ENCODE measurements around the gene SLC39A1.
"Not testable (repeated sequence)": the region's sequence is repeated elsewhere in the genome, so short reads cannot be mapped to it uniquely, and the experiment has no call there.

Gene SLC39A1

DNA sequence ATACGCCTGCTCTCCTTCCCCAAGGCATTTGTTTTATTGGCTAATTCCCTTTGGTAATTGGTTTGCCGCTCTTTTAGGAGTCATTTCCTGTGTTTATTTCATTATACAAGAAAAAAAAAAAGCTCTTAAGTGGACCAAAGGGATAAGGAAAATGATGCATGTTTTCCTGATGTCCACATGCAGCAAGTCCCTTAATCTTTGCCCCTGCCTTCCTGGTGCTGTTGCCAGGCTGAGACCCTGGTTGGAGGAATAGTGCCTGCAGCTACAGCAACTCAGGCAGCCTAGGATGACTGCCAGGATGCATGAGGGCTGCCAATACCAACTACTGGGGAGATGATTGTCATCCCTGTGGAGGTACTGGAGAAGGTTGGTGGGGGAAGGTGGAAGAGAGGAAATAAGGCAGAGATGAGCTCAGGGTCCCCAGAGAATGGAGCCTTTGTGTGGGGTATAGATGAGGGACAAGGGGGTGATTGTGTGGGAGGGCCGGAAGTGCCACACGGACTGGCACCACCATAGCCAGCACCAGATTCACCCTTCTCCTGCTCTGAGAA, 34.5 kb downstream of the SLC39A1 start:
- DNase-seq = no peak

DNA sequence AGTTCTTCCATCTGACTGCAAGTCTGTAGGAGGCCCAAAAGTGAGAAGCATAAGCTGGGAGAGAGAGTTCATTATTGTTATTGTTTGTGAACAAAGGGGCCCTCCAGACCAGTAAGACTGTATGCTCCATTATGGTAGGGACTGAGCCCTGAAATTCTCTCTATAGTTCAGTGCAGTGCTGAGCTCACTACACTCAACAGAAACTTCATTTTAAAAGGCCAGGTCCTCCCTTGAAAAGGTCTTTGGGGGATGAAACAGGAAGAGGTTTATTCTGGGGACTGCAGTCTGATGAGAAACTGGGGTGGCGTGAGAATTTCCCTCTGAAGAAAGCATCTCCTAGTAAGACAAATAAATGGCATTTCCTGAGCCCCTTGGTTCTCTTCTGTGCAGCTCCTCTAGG, 35.1 kb downstream of the SLC39A1 start:
- DNase-seq = no peak

DNA sequence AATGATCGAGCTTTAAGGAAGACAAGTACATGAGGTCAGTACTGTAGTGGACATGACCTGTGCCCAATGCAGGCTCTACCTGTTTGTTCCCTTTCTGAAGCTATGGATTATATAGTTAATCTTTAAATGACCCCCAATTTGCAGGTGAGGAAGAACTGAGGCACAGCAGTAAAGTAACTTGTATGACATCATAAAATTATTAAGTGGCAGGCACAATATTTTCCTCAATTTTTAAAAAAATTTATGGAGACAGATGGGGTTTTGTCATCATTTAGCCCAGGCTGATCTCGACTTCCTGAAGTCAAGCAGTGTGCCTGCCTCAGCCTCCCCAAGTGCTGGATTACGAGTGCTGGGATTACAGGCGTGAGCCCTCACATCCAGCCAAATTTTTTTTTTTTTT, 36.9 kb downstream of the SLC39A1 start:
- no peak for DNase-seq

DNA sequence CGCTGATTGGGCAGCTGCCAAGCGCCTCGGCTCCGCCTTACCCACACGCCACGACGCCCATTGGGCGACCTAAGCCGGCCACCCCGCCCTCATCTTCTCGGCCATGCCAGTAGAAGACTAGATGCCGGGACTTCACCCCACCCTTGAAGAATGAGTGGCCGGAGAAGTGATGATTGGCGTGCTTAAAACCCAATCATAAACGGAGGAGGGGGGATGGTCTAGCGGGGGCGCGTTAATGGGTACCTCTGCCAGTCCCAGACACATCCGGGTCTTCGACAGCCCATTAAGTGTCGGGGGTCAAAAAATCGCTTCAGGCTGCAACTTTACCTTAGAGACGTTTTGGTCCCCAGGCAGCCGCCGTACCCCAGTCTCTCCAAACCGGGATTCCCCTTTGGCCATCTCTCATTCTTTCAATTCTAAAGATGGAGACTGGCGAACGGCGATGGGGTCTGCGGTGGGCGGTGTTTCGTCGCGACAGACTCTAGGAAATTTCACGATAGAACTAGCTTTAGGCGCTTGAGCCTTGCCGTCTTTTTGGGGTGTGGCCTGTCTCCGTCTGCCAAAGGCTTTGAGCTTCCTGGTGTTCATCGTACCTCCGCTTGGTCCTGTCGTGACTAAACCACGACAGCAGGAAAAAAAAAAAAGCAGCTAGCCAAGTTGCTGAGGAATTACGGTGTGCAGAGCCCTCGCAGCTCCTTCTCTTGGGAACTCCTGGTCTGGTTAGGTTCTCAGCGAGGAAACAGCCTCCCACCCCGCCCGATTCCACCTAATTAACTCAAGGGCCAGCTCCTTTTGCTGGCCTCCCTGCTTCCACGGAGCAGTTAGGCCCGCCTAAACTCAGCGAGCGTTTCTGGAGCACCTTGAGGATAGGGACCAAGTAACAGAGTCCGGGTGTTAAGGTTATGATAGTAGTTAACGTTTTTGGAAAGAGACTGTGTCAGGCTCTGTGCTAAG, 40.1 kb downstream of the SLC39A1 start, which contains the start of gene GATAD2B:
Gene GATAD2B, minus strand, starts transcription at position 1 of the 954 bp plus-strand sequence. CDS start 94,625 bp downstream, outside the sequence.
- peak; percentile 100 for DNase-seq

DNA sequence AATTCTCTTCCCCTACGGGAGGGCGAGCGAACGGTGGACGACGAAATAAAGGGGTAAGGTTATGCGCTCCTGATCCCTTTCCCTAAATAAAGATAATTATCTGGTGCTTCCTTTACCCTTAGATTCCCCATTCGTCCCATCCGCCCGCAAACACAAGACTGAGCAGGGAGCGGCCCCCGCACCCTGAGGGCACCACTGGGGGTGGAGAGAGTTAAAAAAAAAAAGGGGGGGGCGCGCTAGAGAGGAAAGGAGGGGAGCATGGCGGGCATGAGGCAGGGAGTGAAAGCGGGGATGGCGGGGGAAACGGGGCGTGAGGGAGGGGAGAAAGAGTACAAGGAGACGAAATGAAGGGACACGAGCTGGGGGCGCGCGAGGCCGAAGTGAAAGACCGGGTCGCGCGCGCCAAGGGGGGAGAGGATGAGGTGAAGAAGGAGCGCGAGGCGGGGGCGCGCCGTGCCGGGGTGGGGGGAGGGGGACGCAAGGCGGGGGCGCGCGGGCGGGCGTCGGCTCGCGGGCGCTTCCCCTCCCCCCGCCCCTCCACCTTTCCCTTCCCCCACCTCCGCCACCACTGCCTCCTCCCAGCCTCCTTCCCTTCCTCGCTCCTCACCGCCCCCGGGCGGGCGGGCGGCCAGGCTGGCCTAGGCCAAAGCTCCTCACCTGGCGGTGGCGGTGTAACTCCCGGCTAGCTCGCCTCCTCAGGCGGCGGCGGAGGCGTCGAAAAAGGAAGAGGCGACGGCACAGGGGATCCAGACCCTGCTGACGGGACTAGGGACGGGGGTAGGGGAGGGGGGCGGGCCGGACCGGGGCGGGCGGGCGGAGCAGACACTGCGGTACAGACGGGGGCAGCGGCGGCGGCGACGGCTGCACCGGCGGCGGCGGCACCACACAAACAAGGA, 41.0 kb downstream of the SLC39A1 start:
- DNase-seq = peak; percentile 45

DNA sequence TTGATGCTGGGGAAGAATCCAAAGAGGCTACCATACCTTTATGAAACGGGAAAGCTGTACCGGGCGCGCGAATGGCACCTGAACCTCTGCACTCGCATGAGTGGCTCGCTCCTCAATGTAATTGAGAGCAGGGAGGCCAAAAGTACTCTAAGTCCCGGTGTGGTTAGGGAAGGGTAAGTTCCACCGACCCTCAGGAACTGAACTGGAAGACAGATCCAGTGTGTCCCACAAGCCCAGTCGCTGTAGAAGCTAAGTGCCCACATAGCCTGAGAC, 41.6 kb downstream of the SLC39A1 start:
- DNase-seq = peak; percentile 5

DNA sequence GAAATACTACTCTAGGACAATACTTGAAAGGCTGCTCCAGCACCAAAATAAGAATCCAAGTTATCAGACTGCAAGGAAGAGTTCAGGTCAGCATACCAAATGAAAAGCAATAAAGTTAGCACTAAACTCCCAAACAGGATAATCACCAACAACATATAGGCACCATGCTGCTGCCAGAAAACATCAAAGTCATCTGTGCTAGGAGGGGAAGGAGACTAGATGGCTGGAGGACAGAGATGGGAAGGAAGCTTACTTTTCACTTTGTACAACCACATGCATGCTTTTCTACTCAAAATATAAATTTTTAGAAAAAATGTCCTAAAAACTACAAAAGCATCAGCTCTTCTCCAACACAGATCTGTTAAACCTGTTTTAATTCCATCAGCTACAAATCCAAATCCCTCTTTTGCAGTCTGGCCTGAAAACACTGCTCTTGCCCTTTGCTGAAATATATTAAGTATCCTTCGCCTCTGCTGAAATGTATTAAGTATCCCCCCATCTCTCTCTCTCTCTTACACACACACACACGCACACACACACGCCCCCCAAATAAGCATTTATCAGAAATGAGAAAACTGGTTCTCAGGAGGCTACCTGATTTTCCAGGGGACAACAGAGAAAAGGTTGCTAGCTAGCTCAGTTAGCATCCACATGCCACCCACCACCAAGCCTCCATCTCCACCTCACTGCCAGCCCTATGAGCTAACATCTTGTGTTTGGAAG, 42.1 kb downstream of the SLC39A1 start:
- no peak for DNase-seq

DNA sequence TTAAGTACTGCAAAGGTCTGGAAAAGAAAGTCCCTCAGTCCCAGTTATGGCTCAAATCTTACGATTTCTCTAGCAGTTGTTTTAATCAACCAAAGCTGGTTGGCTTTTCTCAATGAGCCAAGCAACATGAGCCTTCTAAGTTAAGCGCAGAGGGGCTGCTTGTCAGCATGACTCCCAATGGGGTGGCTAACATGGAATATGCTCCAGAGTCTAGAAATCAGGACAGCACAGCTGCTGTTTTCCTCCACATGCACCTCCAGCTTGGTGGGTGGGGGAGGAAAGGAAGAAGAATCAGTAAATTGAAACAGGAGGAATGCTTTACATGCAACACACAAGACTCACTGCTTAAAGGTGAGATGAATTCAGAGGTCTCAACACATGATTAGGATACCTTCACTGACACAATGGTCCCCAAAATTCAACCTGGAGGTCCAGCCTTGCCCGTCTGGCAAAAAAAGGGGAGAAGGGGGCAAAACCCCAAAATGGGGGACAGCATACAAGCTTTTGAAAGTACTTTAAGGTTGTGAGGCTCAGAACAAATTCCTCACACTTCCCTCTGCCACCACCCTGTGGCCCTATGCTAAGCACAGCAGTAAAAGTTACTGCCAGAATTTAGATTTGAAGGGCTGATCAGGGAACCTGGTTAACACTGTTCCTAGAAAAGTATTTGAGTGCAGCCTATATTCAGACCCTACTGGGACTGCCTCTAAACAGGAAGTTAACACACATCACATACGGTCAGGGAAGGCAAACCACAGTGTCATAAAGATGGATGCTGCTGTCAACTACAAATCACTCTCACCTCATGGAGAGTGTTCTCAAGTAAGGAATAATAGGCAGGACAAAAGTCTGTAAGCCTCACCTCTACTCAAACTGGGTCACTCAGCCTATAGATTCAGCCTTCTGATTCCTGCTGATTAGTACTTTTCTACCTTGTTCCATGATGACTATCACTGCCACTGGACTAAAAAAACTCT, 43.2 kb downstream of the SLC39A1 start:
- no peak for DNase-seq

DNA sequence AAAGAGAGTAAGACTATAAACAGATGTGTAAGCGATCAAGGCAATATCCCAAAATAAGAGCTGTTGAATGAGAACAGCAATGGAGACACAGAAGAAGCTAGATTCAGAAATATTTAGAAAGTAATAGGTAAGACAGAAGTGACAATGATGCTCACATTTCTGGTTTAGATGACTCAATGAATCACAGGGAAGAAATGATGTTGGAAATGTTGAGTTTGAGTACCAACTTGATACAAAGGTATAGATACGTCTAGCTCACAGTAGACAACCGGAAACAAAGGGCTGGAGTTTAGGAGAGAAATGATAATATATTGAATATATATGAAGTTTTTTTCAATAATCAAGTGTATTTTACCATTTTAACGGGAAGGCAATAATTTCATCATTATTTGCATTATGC, 47.0 kb downstream of the SLC39A1 start:
- DNase-seq = no peak

DNA sequence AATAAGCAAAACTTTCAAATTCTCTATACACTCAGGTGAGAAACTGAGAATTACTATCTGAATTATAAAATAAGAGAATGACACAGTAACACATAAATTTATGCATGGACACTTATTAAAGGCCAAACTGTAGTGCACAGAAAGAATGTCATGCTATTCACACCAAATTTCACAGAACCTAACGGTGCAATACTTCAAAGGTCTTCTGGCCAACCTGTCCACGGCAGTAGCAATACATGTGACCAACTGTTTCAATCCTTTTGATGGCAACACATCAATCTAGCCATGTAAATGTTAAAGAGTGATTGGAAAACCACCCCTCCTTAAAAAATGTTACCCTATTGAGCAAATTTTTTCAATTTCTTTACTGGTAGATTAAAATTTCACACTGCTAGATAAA, 51.0 kb downstream of the SLC39A1 start:
- DNase-seq = no peak

DNA sequence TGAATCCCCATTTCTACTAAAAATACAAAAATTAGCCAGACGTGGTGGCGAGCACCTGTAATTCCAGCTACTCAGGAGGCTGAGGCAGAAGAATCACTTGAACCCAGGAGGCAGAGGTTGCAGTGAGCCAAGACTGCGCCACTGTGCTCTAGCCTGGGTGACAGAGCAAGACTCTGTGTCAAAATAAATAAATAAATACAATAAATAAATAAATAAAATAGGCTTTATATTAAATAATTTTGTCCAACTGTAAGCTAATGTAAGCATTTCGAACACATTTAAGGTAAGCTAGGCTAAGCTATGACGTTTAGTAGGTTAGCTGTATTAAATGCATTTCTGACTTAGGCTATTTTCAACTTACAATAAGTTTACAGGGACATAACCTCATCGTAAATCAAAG, 52.8 kb downstream of the SLC39A1 start:
- not testable (repeated sequence) for DNase-seq
